ENCODE measurements around the gene KRT82. TPM values are rescaled to one million over a fixed set of nuclear protein-coding genes. Genes with fewer than 3 reads are reported as not detected.

The KRT82 gene
- polyA plus RNA-seq, 2 donors, result not detected

- Histone ChIP-seq H3K4me1 (ENCODE audit: control insufficient read depth in 2 of 2, insufficient read depth in 2 of 2, low read length in 1 of 2) (no peaks in the 10 kb centered on the region), H3K9me3 (ENCODE audit: control insufficient read depth in 2 of 2, insufficient read depth in 1 of 2, low read depth in 1 of 2, low read length in 1 of 2) (no peaks in the 10 kb centered on the region), H3K4me3 (ENCODE audit: low read depth in 1 of 2, low read length in 2 of 2) (no peak overlapping the region), H3K36me3 (ENCODE audit: control insufficient read depth in 2 of 2, insufficient read depth in 2 of 2, low read length in 1 of 2) (no peaks in the 10 kb centered on the region), H3K27me3 (ENCODE audit: control insufficient read depth in 1 of 2, insufficient read depth in 2 of 2, low read length in 2 of 2) (no peaks in the 10 kb centered on the region), H3K27ac (ENCODE audit: low read depth in 2 of 2, low read length in 1 of 2) (no peak overlapping the region)
- 83 to 84% methylated on average over 19 of the region's 19 CpGs for WGBS, 2 donors
These were observed 28.0 kb downstream of the KRT82 start for GRCh38 chr12:52378091-52378490.

- WGBS, 2 donors, result 89 to 92% methylated on average over 8 of the region's 8 CpGs
- Histone ChIP-seq H3K27ac (ENCODE audit: low read depth in 2 of 2, low read length in 1 of 2) (no peak overlapping the region), H3K9me3 (ENCODE audit: control insufficient read depth in 2 of 2, insufficient read depth in 1 of 2, low read depth in 1 of 2, low read length in 1 of 2) (no peaks in the 10 kb centered on the region), H3K4me1 (ENCODE audit: control insufficient read depth in 2 of 2, insufficient read depth in 2 of 2, low read length in 1 of 2) (no peaks in the 10 kb centered on the region), H3K36me3 (ENCODE audit: control insufficient read depth in 2 of 2, insufficient read depth in 2 of 2, low read length in 1 of 2) (no peaks in the 10 kb centered on the region), H3K27me3 (ENCODE audit: control insufficient read depth in 1 of 2, insufficient read depth in 2 of 2, low read length in 2 of 2) (no peaks in the 10 kb centered on the region), H3K4me3 (ENCODE audit: low read depth in 1 of 2, low read length in 2 of 2) (no peak overlapping the region)
These were observed 28.9 kb downstream of the KRT82 start for GRCh38 chr12:52377266-52377665.

- no peak overlapping the region for H3K4me3 ChIP-seq (ENCODE audit: low read depth in 1 of 2, low read length in 2 of 2)
- no peaks in the 10 kb centered on the region for H3K9me3 ChIP-seq (ENCODE audit: control insufficient read depth in 2 of 2, insufficient read depth in 1 of 2, low read depth in 1 of 2, low read length in 1 of 2)
- WGBS, 2 donors, result 33 to 36% methylated on average over 10 of the region's 10 CpGs
- H3K36me3 ChIP-seq (ENCODE audit: control insufficient read depth in 2 of 2, insufficient read depth in 2 of 2, low read length in 1 of 2), result no peaks in the 10 kb centered on the region
- H3K27ac ChIP-seq (ENCODE audit: low read depth in 2 of 2, low read length in 1 of 2), result peak overlapping the region; percentile 16 to 68
- peaks cover 3% of the 10 kb centered on the region in 2 donors for H3K4me1 ChIP-seq (ENCODE audit: control insufficient read depth in 2 of 2, insufficient read depth in 2 of 2, low read length in 1 of 2)
- H3K27me3 ChIP-seq (ENCODE audit: control insufficient read depth in 1 of 2, insufficient read depth in 2 of 2, low read length in 2 of 2), result no peaks in the 10 kb centered on the region
These were observed 33.6 kb downstream of the KRT82 start for GRCh38 chr12:52372216-52373154.

- no peaks in the 10 kb centered on the region for H3K9me3 ChIP-seq (ENCODE audit: control insufficient read depth in 2 of 2, insufficient read depth in 1 of 2, low read depth in 1 of 2, low read length in 1 of 2)
- H3K36me3 ChIP-seq (ENCODE audit: control insufficient read depth in 2 of 2, insufficient read depth in 2 of 2, low read length in 1 of 2), result no peaks in the 10 kb centered on the region
- peaks cover 3% of the 10 kb centered on the region in 2 donors for H3K4me1 ChIP-seq (ENCODE audit: control insufficient read depth in 2 of 2, insufficient read depth in 2 of 2, low read length in 1 of 2)
- no peaks in the 10 kb centered on the region for H3K27me3 ChIP-seq (ENCODE audit: control insufficient read depth in 1 of 2, insufficient read depth in 2 of 2, low read length in 2 of 2)
- WGBS, 2 donors, result 41 to 56% methylated on average over 3 of the region's 3 CpGs
- H3K4me3 ChIP-seq (ENCODE audit: low read depth in 1 of 2, low read length in 2 of 2), result no peak overlapping the region
- peak overlapping the region in 1 of 2 donors; percentile 45 for H3K27ac ChIP-seq (ENCODE audit: low read depth in 2 of 2, low read length in 1 of 2)
These were observed 34.4 kb downstream of the KRT82 start for GRCh38 chr12:52371716-52372115.

- Histone ChIP-seq H3K36me3 (ENCODE audit: control insufficient read depth in 2 of 2, insufficient read depth in 2 of 2, low read length in 1 of 2) (no peaks in the 10 kb centered on the region), H3K27ac (ENCODE audit: low read depth in 2 of 2, low read length in 1 of 2) (peak overlapping the region; percentile 26 to 61), H3K9me3 (ENCODE audit: control insufficient read depth in 2 of 2, insufficient read depth in 1 of 2, low read depth in 1 of 2, low read length in 1 of 2) (no peaks in the 10 kb centered on the region), H3K4me1 (ENCODE audit: control insufficient read depth in 2 of 2, insufficient read depth in 2 of 2, low read length in 1 of 2) (peaks cover 3% of the 10 kb centered on the region in 2 donors), H3K27me3 (ENCODE audit: control insufficient read depth in 1 of 2, insufficient read depth in 2 of 2, low read length in 2 of 2) (no peaks in the 10 kb centered on the region), H3K4me3 (ENCODE audit: low read depth in 1 of 2, low read length in 2 of 2) (no peak overlapping the region)
- WGBS, 2 donors, result 44 to 61% methylated on average over 12 of the region's 12 CpGs
These were observed 35.1 kb downstream of the KRT82 start for GRCh38 chr12:52370926-52371608.

- Histone ChIP-seq H3K27me3 (ENCODE audit: control insufficient read depth in 1 of 2, insufficient read depth in 2 of 2, low read length in 2 of 2) (no peaks in the 10 kb centered on the region), H3K36me3 (ENCODE audit: control insufficient read depth in 2 of 2, insufficient read depth in 2 of 2, low read length in 1 of 2) (no peaks in the 10 kb centered on the region), H3K4me1 (ENCODE audit: control insufficient read depth in 2 of 2, insufficient read depth in 2 of 2, low read length in 1 of 2) (peaks cover 3% of the 10 kb centered on the region in 2 donors), H3K4me3 (ENCODE audit: low read depth in 1 of 2, low read length in 2 of 2) (no peak overlapping the region), H3K27ac (ENCODE audit: low read depth in 2 of 2, low read length in 1 of 2) (no peak overlapping the region), H3K9me3 (ENCODE audit: control insufficient read depth in 2 of 2, insufficient read depth in 1 of 2, low read depth in 1 of 2, low read length in 1 of 2) (no peaks in the 10 kb centered on the region)
- 74 to 75% methylated on average over 6 of the region's 6 CpGs for WGBS, 2 donors
These were observed 36.3 kb downstream of the KRT82 start for GRCh38 chr12:52369809-52370208.

- H3K36me3 ChIP-seq (ENCODE audit: control insufficient read depth in 2 of 2, insufficient read depth in 2 of 2, low read length in 1 of 2), result no peaks in the 10 kb centered on the region
- H3K4me3 ChIP-seq (ENCODE audit: low read depth in 1 of 2, low read length in 2 of 2), result no peak overlapping the region
- WGBS, 2 donors, result 49 to 60% methylated on average over 3 of the region's 3 CpGs
- no peak overlapping the region for H3K27ac ChIP-seq (ENCODE audit: low read depth in 2 of 2, low read length in 1 of 2)
- no peaks in the 10 kb centered on the region for H3K9me3 ChIP-seq (ENCODE audit: control insufficient read depth in 2 of 2, insufficient read depth in 1 of 2, low read depth in 1 of 2, low read length in 1 of 2)
- H3K27me3 ChIP-seq (ENCODE audit: control insufficient read depth in 1 of 2, insufficient read depth in 2 of 2, low read length in 2 of 2), result no peaks in the 10 kb centered on the region
- peaks cover 3% of the 10 kb centered on the region in 2 donors for H3K4me1 ChIP-seq (ENCODE audit: control insufficient read depth in 2 of 2, insufficient read depth in 2 of 2, low read length in 1 of 2)
These were observed 36.9 kb downstream of the KRT82 start for GRCh38 chr12:52369211-52369610.

GRCh38 chr12:52368508-52368907, 37.6 kb downstream of the KRT82 start:
- Histone ChIP-seq H3K4me1 (ENCODE audit: control insufficient read depth in 2 of 2, insufficient read depth in 2 of 2, low read length in 1 of 2) (peaks cover 3% of the 10 kb centered on the region in 2 donors), H3K27ac (ENCODE audit: low read depth in 2 of 2, low read length in 1 of 2) (no peak overlapping the region)
- WGBS, 2 donors, result 68 to 73% methylated on average over 3 of the region's 3 CpGs

GRCh38 chr12:52367876-52368275, 38.3 kb downstream of the KRT82 start:
- WGBS, 2 donors, result 84 to 90% methylated on average over 6 of the region's 6 CpGs
- Histone ChIP-seq H3K9me3 (ENCODE audit: control insufficient read depth in 2 of 2, insufficient read depth in 1 of 2, low read depth in 1 of 2, low read length in 1 of 2) (no peaks in the 10 kb centered on the region), H3K36me3 (ENCODE audit: control insufficient read depth in 2 of 2, insufficient read depth in 2 of 2, low read length in 1 of 2) (no peaks in the 10 kb centered on the region), H3K27ac (ENCODE audit: low read depth in 2 of 2, low read length in 1 of 2) (no peak overlapping the region), H3K4me3 (ENCODE audit: low read depth in 1 of 2, low read length in 2 of 2) (no peak overlapping the region), H3K4me1 (ENCODE audit: control insufficient read depth in 2 of 2, insufficient read depth in 2 of 2, low read length in 1 of 2) (peaks cover 3% of the 10 kb centered on the region in 2 donors), H3K27me3 (ENCODE audit: control insufficient read depth in 1 of 2, insufficient read depth in 2 of 2, low read length in 2 of 2) (no peaks in the 10 kb centered on the region)

More at GRCh38 chr12:52368508-52368907, 37.6 kb downstream of the KRT82 start:
- H3K27me3 ChIP-seq (ENCODE audit: control insufficient read depth in 1 of 2, insufficient read depth in 2 of 2, low read length in 2 of 2), result no peaks in the 10 kb centered on the region
- H3K4me3 ChIP-seq (ENCODE audit: low read depth in 1 of 2, low read length in 2 of 2), result no peak overlapping the region
- H3K9me3 ChIP-seq (ENCODE audit: control insufficient read depth in 2 of 2, insufficient read depth in 1 of 2, low read depth in 1 of 2, low read length in 1 of 2), result no peaks in the 10 kb centered on the region
- H3K36me3 ChIP-seq (ENCODE audit: control insufficient read depth in 2 of 2, insufficient read depth in 2 of 2, low read length in 1 of 2), result no peaks in the 10 kb centered on the region

Data from esophagus (tissue), 2 donors.